T47D (cell line): ENCODE data around the gene PARD3.
"Not testable (repeated sequence)": the region's sequence is repeated elsewhere in the genome, so short reads cannot be mapped to it uniquely, and the experiment has no call there.

Experiments used
- DNase-seq, 2 experiments: peaks; one replicate each; pipeline versions ENCODE4 v3.0.0 to v3.0.0-alpha.2; 2011 to 2012; ENCODE audit warnings: low read depth in 1 of 2, low spot score in 1 of 2
- JUND ChIP-seq: IDR thresholded peaks from 2 replicates; pipeline ENCODE4 v1.6.1; 2012; ENCODE audit warnings: low read depth
- in situ Hi-C: cut with HindIII; loops from 2 replicates; pipeline ENCODE4 v1.10.0; 2016; ENCODE audit warnings: low sequenced_read_pairs, low pct_unique_long_range_greater_than_20kb

The PARD3 gene

GRCh38 chr10:34462056-34462455, 353.0 kb downstream of the PARD3 start:
- in situ Hi-C loops = no loop called here

GRCh38 chr10:34454590-34455261, 360.4 kb downstream of the PARD3 start:
- in situ Hi-C loops = no loop called here
- DNase-seq = no peak
- TF ChIP-seq JUND = no peak

More at GRCh38 chr10:34462056-34462455, 353.0 kb downstream of the PARD3 start:
- TF ChIP-seq JUND = no peak
- DNase-seq = no peak

- in situ Hi-C loops = no loop called here
- DNase-seq = no peak
- no peak for TF ChIP-seq JUND
Measured at GRCh38 chr10:34449836-34450235, 365.3 kb downstream of the PARD3 start.

- in situ Hi-C loops = no loop called here
- DNase-seq = no peak
- no peak for TF ChIP-seq JUND
Measured at GRCh38 chr10:34446049-34446448, 369.0 kb downstream of the PARD3 start.

- in situ Hi-C loops = no loop called here
- no peak for DNase-seq
Measured at GRCh38 chr10:34444223-34445183, 370.6 kb downstream of the PARD3 start.

GRCh38 chr10:34439386-34439785, 375.7 kb downstream of the PARD3 start:
- in situ Hi-C loops, DNase-seq: not testable (repeated sequence)

More at GRCh38 chr10:34444223-34445183, 370.6 kb downstream of the PARD3 start:
- no peak for TF ChIP-seq JUND

- DNase-seq = no peak
- in situ Hi-C loops = no loop called here
- no peak for TF ChIP-seq JUND
Measured at GRCh38 chr10:34438741-34439140, 376.4 kb downstream of the PARD3 start.

- in situ Hi-C loops = no loop called here
Measured at GRCh38 chr10:34437906-34438305, 377.2 kb downstream of the PARD3 start.

GRCh38 chr10:34434119-34434594, 380.9 kb downstream of the PARD3 start:
- no peak for DNase-seq
- no peak for TF ChIP-seq JUND
- in situ Hi-C loops = no loop called here

More at GRCh38 chr10:34437906-34438305, 377.2 kb downstream of the PARD3 start:
- DNase-seq = no peak
- TF ChIP-seq JUND = no peak

- DNase-seq = no peak
- in situ Hi-C loops = no loop called here
Measured at GRCh38 chr10:34433241-34434076, 381.6 kb downstream of the PARD3 start.

GRCh38 chr10:34432589-34432988, 382.5 kb downstream of the PARD3 start:
- in situ Hi-C loops = no loop called here
- TF ChIP-seq JUND = no peak
- no peak for DNase-seq

More at GRCh38 chr10:34433241-34434076, 381.6 kb downstream of the PARD3 start:
- no peak for TF ChIP-seq JUND

GRCh38 chr10:34430685-34431084, 384.4 kb downstream of the PARD3 start:
- in situ Hi-C loops = no loop called here
- TF ChIP-seq JUND = no peak
- no peak for DNase-seq
